GM23248 (cell line): ENCODE results near the gene EGF. TPM values are rescaled to one million over a fixed set of nuclear protein-coding genes. Genes with fewer than 3 reads are reported as not detected.
A peak's percentile ranks its signal among the peaks of the same experiment; 100 is the strongest.

Experiments used
- DNase-seq: peaks from one replicate; pipeline ENCODE4 v3.0.0-alpha.2; 2015
- H2AFZ ChIP-seq: fragments of 200-600 bp; sonication (generic); 2 replicates; pipeline ENCODE4 v1.6.1; 2016; ENCODE audit warnings: antibody characterized with exemption
- H3F3A ChIP-seq: fragments of 200-600 bp; sonication (generic); 2 replicates; pipeline ENCODE4 v1.6.1; 2016; ENCODE audit warnings: mild to moderate bottlenecking, antibody characterized with exemption, mixed run types; ENCODE audit not compliant: insufficient read depth
- H3K27ac ChIP-seq: fragments of 200-600 bp; sonication (generic); 2 replicates; pipeline ENCODE4 v1.5.1; 2016; ENCODE audit warnings: mild to moderate bottlenecking
- H3K27me3 ChIP-seq: fragments of 200-600 bp; sonication (generic); replicated peaks from 2 replicates; pipeline ENCODE4 v1.6.1; 2016; ENCODE audit warnings: mild to moderate bottlenecking; ENCODE audit not compliant: insufficient read depth
- H3K36me3 ChIP-seq: fragments of 200-600 bp; sonication (generic); 2 replicates; pipeline ENCODE4 v1.6.1; 2016; ENCODE audit warnings: low read depth, mild to moderate bottlenecking
- H3K4me1 ChIP-seq: fragments of 200-600 bp; sonication (generic); 2 replicates; pipeline ENCODE4 v1.6.1; 2016; ENCODE audit warnings: mild to moderate bottlenecking; ENCODE audit not compliant: insufficient read depth
- H3K4me2 ChIP-seq: fragments of 200-600 bp; sonication (generic); one replicate; pipeline ENCODE4 v1.6.1; 2016; ENCODE audit warnings: mild to moderate bottlenecking; ENCODE audit not compliant: unreplicated experiment
- H3K4me3 ChIP-seq: fragments of 200-600 bp; sonication (generic); 2 replicates; pipeline ENCODE4 v1.5.1; 2016; ENCODE audit warnings: mild to moderate bottlenecking
- H3K79me2 ChIP-seq: fragments of 200-600 bp; sonication (generic); 2 replicates; pipeline ENCODE4 v1.6.1; 2016; ENCODE audit warnings: mild to moderate bottlenecking; ENCODE audit not compliant: insufficient read depth
- H3K9ac ChIP-seq: fragments of 200-600 bp; sonication (generic); 2 replicates; pipeline ENCODE4 v1.6.1; 2016; ENCODE audit warnings: mild to moderate bottlenecking
- H3K9me2 ChIP-seq: fragments of 200-600 bp; sonication (generic); 2 replicates; pipeline ENCODE4 v1.6.1; 2016; ENCODE audit warnings: mixed run types, mild to moderate bottlenecking, moderate library complexity; ENCODE audit not compliant: insufficient read depth
- H3K9me3 ChIP-seq: fragments of 200-600 bp; sonication (generic); one replicate; pipeline ENCODE4 v1.6.1; 2017; ENCODE audit warnings: low read depth
- H4K20me1 ChIP-seq: fragments of 200-600 bp; sonication (generic); 2 replicates; pipeline ENCODE4 v1.6.0; 2016; ENCODE audit not compliant: insufficient read depth
- EZH2 ChIP-seq: fragments of 200-600 bp; sonication (generic); IDR thresholded peaks from 2 replicates; pipeline ENCODE4 v1.6.1; 2018; ENCODE audit warnings: antibody characterized with exemption, mild to moderate bottlenecking; ENCODE audit not compliant: insufficient read depth, poor library complexity, severe bottlenecking
- EZH2phosphoT487 ChIP-seq: fragments of 200-600 bp; sonication (generic); IDR thresholded peaks from 2 replicates; pipeline ENCODE4 v1.6.1; 2018; ENCODE audit warnings: antibody characterized with exemption, moderate library complexity, mild to moderate bottlenecking, low read depth; ENCODE audit not compliant: insufficient read depth
- WGBS, 2 experiments: methylation state at CpG; one replicate each; pipeline ENCODE4 v1.1.6; 2015 to 2017; ENCODE audit warnings: low lambda C conversion rate in 2 of 2, low coverage in 1 of 2; ENCODE audit errors: missing lambda C conversion rate in 2 of 2; 5-methylcytosine and 5-hydroxymethylcytosine counted together
- in situ Hi-C: fragments of 300-500 bp; cut with MboI; formaldehyde crosslinking; loops from 2 replicates; pipeline ENCODE4 v1.15.0; 2020
- polyA plus RNA-seq: library from polyadenylated mRNA; unstranded; fragments of >200 nt; fragmentation: Nextera tagmentation; extraction: Ambion mirVana; gene quantifications from 2 replicates; pipeline ENCODE4 v1.2.1, GENCODE V29; 2016
- total RNA-seq: library from RNA; depleted of rRNA; stranded (reverse); fragments of >200 nt; shearing (Covaris generic); gene quantifications from 2 replicates; pipeline ENCODE4 v1.2.3, GENCODE V29; 2014

Gene EGF
- total and polyA plus RNA-seq, 2 experiments from 2014 or later = 0.43 TPM; not detected in 1

DNA sequence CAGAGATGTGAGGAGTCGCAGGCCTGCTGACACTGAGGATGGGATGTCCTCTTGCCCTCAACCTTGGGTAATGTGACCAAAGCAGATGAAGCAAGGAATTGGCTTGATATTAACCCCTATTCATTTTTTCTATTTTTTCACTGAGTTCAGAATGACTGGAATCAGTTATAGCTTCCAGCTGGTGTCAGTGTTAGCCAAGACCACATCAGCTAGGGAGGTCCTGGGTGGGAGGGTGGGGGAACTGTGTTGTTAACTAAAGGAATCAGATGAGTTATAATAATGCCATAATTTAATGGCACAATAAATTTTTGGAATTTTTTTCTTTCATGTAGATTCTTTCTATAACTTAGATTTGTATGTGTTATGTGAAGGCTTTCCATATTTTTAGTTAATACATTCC lies 91.9 kb downstream of the EGF start:
- 76 to 87% methylated on average over 1 of the region's 1 CpG for WGBS, 2 experiments
- Histone ChIP-seq H3K9ac (no peak overlapping the region), H3K4me1 (no peaks in the 10 kb centered on the region), H2AFZ (no peak overlapping the region), H3K27me3 (no peaks in the 10 kb centered on the region), H3K9me2 (no peaks in the 10 kb centered on the region), H3K4me3 (no peak overlapping the region), H3K36me3 (no peaks in the 10 kb centered on the region), H3K4me2 (no peak overlapping the region), H4K20me1 (no peaks in the 10 kb centered on the region), H3K9me3 (no peaks in the 10 kb centered on the region), H3K27ac (no peak overlapping the region), H3K79me2 (no peaks in the 10 kb centered on the region), H3F3A (no peaks in the 10 kb centered on the region)
- in situ Hi-C loops = loop anchor here (10.0 to 25.0 kb wide), 4 partner anchors 200 to 1633 kb away; no protein-coding TSS in a partner anchor
- no peak for DNase-seq
- TF ChIP-seq EZH2 (no peak), EZH2phosphoT487 (no peak)

DNA sequence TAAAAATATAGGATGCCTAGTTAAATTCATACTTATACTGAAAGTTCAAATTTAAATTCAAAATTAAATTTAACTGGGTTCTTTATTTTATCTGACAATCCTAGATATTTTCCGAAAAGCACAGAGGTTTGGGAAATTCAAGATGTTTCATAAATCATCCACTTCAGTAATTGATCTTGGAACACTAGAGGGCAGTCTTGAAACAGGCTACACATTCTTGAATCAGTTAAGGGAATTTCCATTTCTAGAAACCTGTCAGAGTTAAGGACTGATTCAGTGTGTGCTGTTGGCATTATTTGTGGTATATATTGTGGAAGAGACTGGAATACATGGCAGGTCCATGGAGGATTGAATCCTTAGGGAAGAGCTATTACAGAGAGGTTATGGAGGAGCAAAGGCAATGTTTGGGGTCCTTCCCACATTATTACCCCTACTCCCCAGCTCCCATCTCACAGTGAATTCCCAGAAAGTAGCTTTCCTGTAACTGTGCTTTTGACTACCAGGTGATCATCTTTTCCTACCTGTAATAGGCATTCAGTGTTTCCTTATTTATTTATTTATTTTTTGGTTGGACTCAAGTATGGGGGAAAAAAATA lies 92.9 kb downstream of the EGF start:
- H4K20me1 ChIP-seq = no peaks in the 10 kb centered on the region
- 3 to 6% methylated on average over 1 of the region's 1 CpG for WGBS, 2 experiments
- no peak overlapping the region for H3K9ac ChIP-seq
- no peaks in the 10 kb centered on the region for H3K27me3 ChIP-seq
- no peak overlapping the region for H3K4me3 ChIP-seq
- no peak overlapping the region for H3K27ac ChIP-seq
- H3F3A ChIP-seq = no peaks in the 10 kb centered on the region
- H3K9me2 ChIP-seq = no peaks in the 10 kb centered on the region
- no peaks in the 10 kb centered on the region for H3K4me1 ChIP-seq
- no peak overlapping the region for H2AFZ ChIP-seq
- no peak for TF ChIP-seq EZH2
- no peak for TF ChIP-seq EZH2phosphoT487
- no peaks in the 10 kb centered on the region for H3K9me3 ChIP-seq
- no peaks in the 10 kb centered on the region for H3K79me2 ChIP-seq
- in situ Hi-C loops = loop anchor here (10.0 to 25.0 kb wide), 4 partner anchors 199 to 1632 kb away; no protein-coding TSS in a partner anchor
- H3K4me2 ChIP-seq = no peak overlapping the region
- H3K36me3 ChIP-seq = no peaks in the 10 kb centered on the region
- DNase-seq = peak; percentile 77

DNA sequence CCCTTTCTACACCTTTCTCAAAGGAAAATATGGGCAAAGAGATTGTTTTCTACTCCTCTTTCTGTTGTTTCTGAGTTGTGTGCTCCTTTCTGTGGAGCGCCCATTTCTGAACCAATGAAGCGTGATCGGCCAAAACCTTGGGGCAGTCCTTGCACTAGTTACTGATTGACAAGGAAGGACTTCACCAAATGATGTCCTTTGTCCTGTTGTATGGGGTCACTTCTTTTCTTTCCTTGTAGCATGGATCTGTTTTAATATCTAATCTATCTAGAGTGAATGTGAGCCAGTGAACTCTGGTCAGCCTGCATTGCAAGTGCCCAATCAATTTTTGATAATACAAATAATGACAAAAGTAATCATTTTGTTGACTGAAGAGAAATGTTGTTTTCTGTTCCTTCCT lies 94.5 kb downstream of the EGF start:
- H3K27ac ChIP-seq = no peak overlapping the region
- WGBS, 2 experiments = 99 to 100% methylated on average over 3 of the region's 3 CpGs
- H3K9ac ChIP-seq = no peak overlapping the region
- H3K79me2 ChIP-seq = no peaks in the 10 kb centered on the region
- H4K20me1 ChIP-seq = no peaks in the 10 kb centered on the region
- no peaks in the 10 kb centered on the region for H3K27me3 ChIP-seq
- TF ChIP-seq EZH2 (no peak), EZH2phosphoT487 (no peak)
- no peak overlapping the region for H3K4me2 ChIP-seq
- no peaks in the 10 kb centered on the region for H3K9me3 ChIP-seq
- H3F3A ChIP-seq = no peaks in the 10 kb centered on the region
- H3K4me3 ChIP-seq = no peak overlapping the region
- no peak for DNase-seq
- H3K4me1 ChIP-seq = no peaks in the 10 kb centered on the region
- no peak overlapping the region for H2AFZ ChIP-seq
- no peaks in the 10 kb centered on the region for H3K9me2 ChIP-seq
- H3K36me3 ChIP-seq = no peaks in the 10 kb centered on the region
- in situ Hi-C loops = loop anchor here (10.0 to 25.0 kb wide), 4 partner anchors 198 to 1630 kb away; no protein-coding TSS in a partner anchor

DNA sequence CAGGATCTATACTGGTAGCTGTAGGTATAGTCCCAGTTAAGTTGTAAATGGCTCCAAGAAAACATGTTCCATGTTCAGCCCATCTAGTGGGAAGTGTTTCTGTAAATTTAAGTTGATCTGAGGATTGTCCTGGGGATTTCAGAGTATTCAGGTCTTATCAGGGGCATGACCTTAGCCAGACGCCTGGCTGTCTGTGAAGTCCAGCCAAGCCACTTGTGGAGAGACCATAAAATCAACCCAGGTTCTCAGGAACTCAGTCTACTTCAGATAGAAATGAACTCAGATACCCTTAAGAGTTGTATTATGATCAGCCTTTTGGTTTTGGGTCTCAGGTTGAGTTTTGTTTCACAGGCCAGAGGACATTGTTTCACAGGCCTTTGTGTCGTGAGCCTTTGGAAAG lies 95.9 kb downstream of the EGF start:
- Histone ChIP-seq H3K9ac (no peak overlapping the region), H3K9me2 (no peaks in the 10 kb centered on the region), H3K36me3 (no peaks in the 10 kb centered on the region), H3K27ac (no peak overlapping the region), H3K4me3 (no peak overlapping the region), H3K9me3 (no peaks in the 10 kb centered on the region), H2AFZ (no peak overlapping the region), H3K27me3 (no peaks in the 10 kb centered on the region), H3K4me1 (no peaks in the 10 kb centered on the region), H4K20me1 (no peaks in the 10 kb centered on the region), H3F3A (no peaks in the 10 kb centered on the region), H3K79me2 (no peaks in the 10 kb centered on the region), H3K4me2 (no peak overlapping the region)
- 91 to 94% methylated on average over 2 of the region's 2 CpGs for WGBS, 2 experiments
- in situ Hi-C loops = loop anchor here (10.0 to 25.0 kb wide), 4 partner anchors 196 to 1629 kb away; no protein-coding TSS in a partner anchor
- no peak for DNase-seq
- TF ChIP-seq EZH2 (no peak), EZH2phosphoT487 (no peak)

DNA sequence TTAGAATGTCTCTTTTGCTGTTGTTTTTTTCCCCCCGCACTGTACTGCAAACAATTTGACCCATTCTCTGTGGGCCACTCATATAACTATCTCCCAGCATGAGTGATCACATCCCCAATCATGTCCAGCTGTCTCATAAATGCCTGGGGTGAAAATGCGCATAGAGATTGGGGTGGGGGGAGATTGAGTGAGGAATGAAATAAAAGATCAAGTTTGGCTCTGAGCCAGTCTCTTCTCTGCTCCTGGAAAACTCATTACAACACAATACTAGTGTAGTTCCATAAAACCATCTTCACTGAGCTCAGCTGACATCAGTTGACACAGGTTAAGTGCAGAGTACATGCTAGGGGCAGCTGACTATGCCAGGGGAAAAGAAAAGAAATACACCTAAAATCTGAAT lies 96.9 kb downstream of the EGF start:
- Histone ChIP-seq H3K4me3 (no peak overlapping the region), H3K27me3 (no peaks in the 10 kb centered on the region), H3K9ac (no peak overlapping the region), H4K20me1 (no peaks in the 10 kb centered on the region), H3K4me2 (no peak overlapping the region), H3K9me2 (no peaks in the 10 kb centered on the region), H3F3A (no peaks in the 10 kb centered on the region), H3K9me3 (no peaks in the 10 kb centered on the region), H2AFZ (no peak overlapping the region), H3K27ac (no peak overlapping the region), H3K36me3 (no peaks in the 10 kb centered on the region), H3K79me2 (no peaks in the 10 kb centered on the region), H3K4me1 (no peaks in the 10 kb centered on the region)
- in situ Hi-C loops = loop anchor here (10.0 to 25.0 kb wide), 4 partner anchors 195 to 1628 kb away; no protein-coding TSS in a partner anchor
- 79% methylated on average over 2 of the region's 2 CpGs for WGBS, 2 experiments
- no peak for DNase-seq
- TF ChIP-seq EZH2phosphoT487 (no peak), EZH2 (no peak)
